ENCODE measurements around the gene ADSS2. TPM values are rescaled to one million over a fixed set of nuclear protein-coding genes. Genes with fewer than 3 reads are reported as not detected.

The ADSS2 gene
- total RNA-seq, 4 donors from 2014 or later, result 33.7 to 59.9 (median 42.2) TPM

- 79% methylated on average over 8 of the region's 8 CpGs for WGBS, 2 donors
- Histone ChIP-seq H3K27me3 (no peaks in the 10 kb centered on the region), H3K9me3 (no peaks in the 10 kb centered on the region), H3K4me1 (peaks cover 21 to 39% of the 10 kb centered on the region in 2 donors), H3K36me3 (no peaks in the 10 kb centered on the region), H3K27ac (peak overlapping the region in 2 of 3 donors; percentile 95 to 98), H3K4me3 (replicated peaks in 1 of 3) (peak overlapping the region in 1 of 3 donors; percentile 84)
- intact Hi-C loops (cut with DNase I), result loop anchor here (5.0 to 10.0 kb wide), 2 partner anchors 202 to 525 kb away; partner anchors contain the start of gene DESI2
- TF ChIP-seq POLR2A (IDR thresholded peaks at IDR 0.05) (no peak), CTCF (IDR thresholded peaks at IDR 0.05) (no peak)
- DNase-seq, result no peak
Measured at GRCh38 chr1:244449936-244450508, 1.7 kb downstream of the ADSS2 start.

GRCh38 chr1:244448279-244449036, 3.3 kb downstream of the ADSS2 start:
- no peaks in the 10 kb centered on the region for H3K9me3 ChIP-seq
- H3K27me3 ChIP-seq, result no peaks in the 10 kb centered on the region
- intact Hi-C loops (cut with DNase I), result no loop called here
- H3K4me3 ChIP-seq (replicated peaks in 1 of 3), result no peak overlapping the region
- no peaks in the 10 kb centered on the region for H3K36me3 ChIP-seq
- peaks cover 21 to 44% of the 10 kb centered on the region in 2 donors for H3K4me1 ChIP-seq
- no peak overlapping the region for H3K27ac ChIP-seq
- DNase-seq, result no peak
- 88 to 96% methylated on average over 5 of the region's 5 CpGs for WGBS, 2 donors
- TF ChIP-seq CTCF (IDR thresholded peaks at IDR 0.05), result no peak
- TF ChIP-seq POLR2A (IDR thresholded peaks at IDR 0.05), result no peak

GRCh38 chr1:244447552-244447951, 4.2 kb downstream of the ADSS2 start:
- Histone ChIP-seq H3K9me3 (no peaks in the 10 kb centered on the region), H3K27me3 (no peaks in the 10 kb centered on the region), H3K4me3 (replicated peaks in 1 of 3) (no peak overlapping the region), H3K36me3 (no peaks in the 10 kb centered on the region), H3K27ac (no peak overlapping the region), H3K4me1 (peaks cover 18 to 41% of the 10 kb centered on the region in 2 donors)
- WGBS, 2 donors, result 89 to 94% methylated on average over 2 of the region's 2 CpGs
- no peak for TF ChIP-seq CTCF (IDR thresholded peaks at IDR 0.05)
- TF ChIP-seq POLR2A (IDR thresholded peaks at IDR 0.05), result no peak
- no peak for DNase-seq
- intact Hi-C loops (cut with DNase I), result no loop called here

- no peak overlapping the region for H3K27ac ChIP-seq
- no peaks in the 10 kb centered on the region for H3K27me3 ChIP-seq
- TF ChIP-seq POLR2A (IDR thresholded peaks at IDR 0.05), result no peak
- no peak for TF ChIP-seq CTCF (IDR thresholded peaks at IDR 0.05)
- DNase-seq, result no peak
- H3K4me3 ChIP-seq (replicated peaks in 1 of 3), result no peak overlapping the region
- no peaks in the 10 kb centered on the region for H3K9me3 ChIP-seq
- H3K36me3 ChIP-seq, result no peaks in the 10 kb centered on the region
- intact Hi-C loops (cut with DNase I), result no loop called here
- 93 to 96% methylated on average over 1 of the region's 1 CpG for WGBS, 2 donors
- peaks cover 15 to 38% of the 10 kb centered on the region in 2 donors for H3K4me1 ChIP-seq
Measured at GRCh38 chr1:244447024-244447423, 4.7 kb downstream of the ADSS2 start.
